ENCODE measurements around the gene ZAR1. TPM values are rescaled to one million over a fixed set of nuclear protein-coding genes. Genes with fewer than 3 reads are reported as not detected.

ZAR1 gene
- total RNA-seq, 1 experiment from 2014 or later: not detected

DNA sequence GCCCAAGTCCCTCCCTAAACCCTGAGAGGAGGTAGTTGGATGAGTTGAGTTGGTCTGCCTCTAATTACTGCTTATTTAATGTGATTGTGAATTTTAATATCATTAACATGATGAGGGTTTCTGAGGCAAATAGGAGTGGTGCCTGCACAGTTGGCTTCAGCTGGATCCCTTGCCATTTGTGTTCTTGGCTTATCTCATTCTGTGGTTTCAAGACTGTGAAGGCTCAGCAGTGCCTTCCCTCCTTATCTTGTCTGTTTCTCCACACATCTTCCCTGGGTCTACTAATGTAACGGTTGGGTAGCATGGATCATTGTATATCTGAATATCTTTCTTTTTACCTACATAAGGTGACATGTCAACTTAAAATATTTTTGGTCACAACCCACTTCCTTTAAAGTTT is 8.5 kb upstream of the ZAR1 start:
- no peaks in the 10 kb centered on the region for H3K27me3 ChIP-seq (ENCODE audit: insufficient read depth, low read depth)
- H2AFZ ChIP-seq: no peak overlapping the region
- intact Hi-C loops (cut with micrococcal nuclease; ENCODE audit: unreplicated experiment): no loop called here
- no peaks in the 10 kb centered on the region for H3K9me3 ChIP-seq (ENCODE audit: insufficient read depth, low read depth)
- H3K4me2 ChIP-seq: no peak overlapping the region
- CTCF ChIA-PET: no interaction called here
- H3F3A ChIP-seq (ENCODE audit: insufficient read depth, low read depth): no peaks in the 10 kb centered on the region
- H3K36me3 ChIP-seq (ENCODE audit: low read depth): no peaks in the 10 kb centered on the region
- no peaks in the 10 kb centered on the region for H3K9me2 ChIP-seq (ENCODE audit: insufficient read depth)
- H4K20me1 ChIP-seq (ENCODE audit: insufficient read depth): no peaks in the 10 kb centered on the region
- no peaks in the 10 kb centered on the region for H3K79me2 ChIP-seq (ENCODE audit: low read depth)
- H3K4me3 ChIP-seq: no peak overlapping the region
- TF ChIP-seq, protein P1, sequence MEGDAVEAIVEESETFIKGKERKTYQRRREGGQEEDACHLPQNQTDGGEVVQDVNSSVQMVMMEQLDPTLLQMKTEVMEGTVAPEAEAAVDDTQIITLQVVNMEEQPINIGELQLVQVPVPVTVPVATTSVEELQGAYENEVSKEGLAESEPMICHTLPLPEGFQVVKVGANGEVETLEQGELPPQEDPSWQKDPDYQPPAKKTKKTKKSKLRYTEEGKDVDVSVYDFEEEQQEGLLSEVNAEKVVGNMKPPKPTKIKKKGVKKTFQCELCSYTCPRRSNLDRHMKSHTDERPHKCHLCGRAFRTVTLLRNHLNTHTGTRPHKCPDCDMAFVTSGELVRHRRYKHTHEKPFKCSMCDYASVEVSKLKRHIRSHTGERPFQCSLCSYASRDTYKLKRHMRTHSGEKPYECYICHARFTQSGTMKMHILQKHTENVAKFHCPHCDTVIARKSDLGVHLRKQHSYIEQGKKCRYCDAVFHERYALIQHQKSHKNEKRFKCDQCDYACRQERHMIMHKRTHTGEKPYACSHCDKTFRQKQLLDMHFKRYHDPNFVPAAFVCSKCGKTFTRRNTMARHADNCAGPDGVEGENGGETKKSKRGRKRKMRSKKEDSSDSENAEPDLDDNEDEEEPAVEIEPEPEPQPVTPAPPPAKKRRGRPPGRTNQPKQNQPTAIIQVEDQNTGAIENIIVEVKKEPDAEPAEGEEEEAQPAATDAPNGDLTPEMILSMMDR (conservative IDR thresholded peaks at IDR 0.05): no peak
- TF ChIP-seq EZH2 (IDR thresholded peaks at IDR 0.05; ENCODE audit: low read depth): no peak
- POLR2A ChIA-PET (ENCODE audit: unreplicated experiment): no interaction called here
- BruUV-seq (replicated peaks): no TSS peak
- no peaks in the 10 kb centered on the region for H3K4me1 ChIP-seq (replicated peaks; ENCODE audit: insufficient read depth)
- no peak overlapping the region for H3K27ac ChIP-seq
- DNase-seq: no peak

DNA sequence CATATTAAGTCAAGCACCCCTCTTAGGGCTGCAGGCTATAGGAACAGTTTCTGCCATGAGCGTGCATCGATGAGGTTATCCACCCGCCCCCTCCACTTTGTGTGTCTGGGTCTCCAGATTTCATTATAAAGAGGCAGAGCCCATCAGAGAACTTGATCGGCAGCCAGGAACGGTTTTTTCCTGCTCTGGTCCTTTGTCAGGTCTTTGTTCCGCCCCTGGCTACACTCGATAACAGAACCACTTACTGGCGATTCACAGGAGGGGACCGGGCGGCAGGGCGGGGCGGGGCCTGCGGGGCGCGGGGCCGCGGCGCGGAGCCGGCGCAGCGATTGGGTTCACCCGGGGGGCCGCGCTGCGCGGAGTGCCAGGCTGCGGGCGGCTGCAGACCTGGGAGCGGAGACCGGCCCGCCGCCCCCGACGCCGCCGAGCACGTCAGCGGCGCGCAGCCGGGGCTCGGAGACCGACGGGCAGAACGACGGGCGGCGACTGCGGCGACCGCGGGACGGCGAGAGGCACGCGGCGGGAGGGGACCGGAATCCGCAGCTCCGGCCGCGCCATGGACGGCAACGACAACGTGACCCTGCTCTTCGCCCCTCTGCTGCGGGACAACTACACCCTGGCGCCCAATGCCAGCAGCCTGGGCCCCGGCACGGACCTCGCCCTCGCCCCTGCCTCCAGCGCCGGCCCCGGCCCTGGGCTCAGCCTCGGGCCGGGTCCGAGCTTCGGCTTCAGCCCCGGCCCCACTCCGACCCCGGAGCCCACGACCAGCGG is 6.9 kb upstream of the ZAR1 start, which contains the start of gene SLC10A4:
SLC10A4 (plus strand) TSS at position 338 of the 771 bp plus-strand sequence; CDS start at position 557, 219 bp downstream.
- Histone ChIP-seq H3K36me3 (ENCODE audit: low read depth) (no peaks in the 10 kb centered on the region), H3K9me3 (ENCODE audit: insufficient read depth, low read depth) (no peaks in the 10 kb centered on the region), H3K27me3 (ENCODE audit: insufficient read depth, low read depth) (no peaks in the 10 kb centered on the region), H3K4me3 (no peak within 1 kb of the TSS), H3K9me2 (ENCODE audit: insufficient read depth) (no peaks in the 10 kb centered on the region), H3K4me1 (replicated peaks; ENCODE audit: insufficient read depth) (no peaks in the 10 kb centered on the region), H4K20me1 (ENCODE audit: insufficient read depth) (no peaks in the 10 kb centered on the region), H3K4me2 (no peak within 1 kb of the TSS), H3K79me2 (ENCODE audit: low read depth) (no peaks in the 10 kb centered on the region), H3K27ac (no peak within 1 kb of the TSS), H2AFZ (no peak within 1 kb of the TSS; the same call in 1 of the 2 replicates), H3F3A (ENCODE audit: insufficient read depth, low read depth) (no peaks in the 10 kb centered on the region)
- no TSS peak for BruUV-seq (replicated peaks)
- TF ChIP-seq, protein P1 (conservative IDR thresholded peaks at IDR 0.05): no peak
- TF ChIP-seq EZH2 (IDR thresholded peaks at IDR 0.05; ENCODE audit: low read depth): no peak
- no peak for DNase-seq
- POLR2A ChIA-PET (ENCODE audit: unreplicated experiment): no interaction called here
- CTCF ChIA-PET: no interaction called here
- intact Hi-C loops (cut with micrococcal nuclease; ENCODE audit: unreplicated experiment): no loop called here

DNA sequence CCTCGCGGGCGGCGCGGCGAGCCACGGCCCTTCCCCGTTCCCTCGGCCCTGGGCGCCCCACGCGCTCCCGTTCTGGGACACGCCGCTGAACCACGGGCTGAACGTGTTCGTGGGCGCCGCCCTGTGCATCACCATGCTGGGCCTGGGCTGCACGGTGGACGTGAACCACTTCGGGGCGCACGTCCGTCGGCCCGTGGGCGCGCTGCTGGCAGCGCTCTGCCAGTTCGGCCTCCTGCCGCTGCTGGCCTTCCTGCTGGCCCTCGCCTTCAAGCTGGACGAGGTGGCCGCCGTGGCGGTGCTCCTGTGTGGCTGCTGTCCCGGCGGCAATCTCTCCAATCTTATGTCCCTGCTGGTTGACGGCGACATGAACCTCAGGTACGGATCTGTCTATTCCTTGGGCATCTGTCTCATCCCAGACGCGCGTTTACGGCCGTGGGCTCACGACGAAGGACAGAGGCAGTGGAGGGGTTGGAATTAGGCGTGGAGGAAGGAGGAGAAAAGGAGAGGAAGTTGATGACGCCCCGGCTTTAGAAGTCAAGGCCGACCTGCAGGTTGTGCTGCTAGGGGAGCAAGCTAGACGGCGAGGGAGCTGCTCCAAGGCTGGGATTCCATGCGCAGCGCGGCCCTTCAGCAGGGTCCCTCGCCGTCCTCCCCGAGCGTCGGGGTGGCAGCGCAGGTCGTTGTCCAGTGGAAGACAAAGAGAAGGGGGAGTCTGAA is 6.1 kb upstream of the ZAR1 start:
- Histone ChIP-seq H3F3A (ENCODE audit: insufficient read depth, low read depth) (no peaks in the 10 kb centered on the region), H2AFZ (no peak overlapping the region)

More for the DNA sequence above, 6.1 kb upstream of the ZAR1 start:
- Histone ChIP-seq H3K27me3 (ENCODE audit: insufficient read depth, low read depth) (no peaks in the 10 kb centered on the region), H3K4me1 (replicated peaks; ENCODE audit: insufficient read depth) (no peaks in the 10 kb centered on the region), H3K27ac (no peak overlapping the region), H3K9me2 (ENCODE audit: insufficient read depth) (no peaks in the 10 kb centered on the region), H4K20me1 (ENCODE audit: insufficient read depth) (no peaks in the 10 kb centered on the region), H3K4me2 (no peak overlapping the region), H3K79me2 (ENCODE audit: low read depth) (no peaks in the 10 kb centered on the region), H3K4me3 (no peak overlapping the region), H3K9me3 (ENCODE audit: insufficient read depth, low read depth) (no peaks in the 10 kb centered on the region), H3K36me3 (ENCODE audit: low read depth) (no peaks in the 10 kb centered on the region)
- ChIA-PET POLR2A (ENCODE audit: unreplicated experiment) (no interaction called here), CTCF (no interaction called here)
- intact Hi-C loops (cut with micrococcal nuclease; ENCODE audit: unreplicated experiment): no loop called here
- DNase-seq: no peak
- TF ChIP-seq EZH2 (IDR thresholded peaks at IDR 0.05; ENCODE audit: low read depth): no peak
- TF ChIP-seq, protein P1 (conservative IDR thresholded peaks at IDR 0.05): no peak
- BruUV-seq (replicated peaks): no TSS peak
